Medulla oblongata (tissue), 1 donor: Measurements from ENCODE around the gene GNA12.
A peak's percentile ranks its signal among the peaks of the same experiment; 100 is the strongest.
"Not testable (repeated sequence)": the region's sequence is repeated elsewhere in the genome, so short reads cannot be mapped to it uniquely, and the experiment has no call there.

Experiments used
- DNase-seq: peaks from one replicate; pipeline ENCODE4 v3.0.0-alpha.2; 2015; ENCODE audit errors: extremely low spot score

GNA12 gene

GRCh38 chr7:2728316-2729030 is 115.6 kb downstream of the GNA12 start:
- DNase-seq, result no peak

GRCh38 chr7:2727206-2727605 is 116.9 kb downstream of the GNA12 start:
- not testable (repeated sequence) for DNase-seq

GRCh38 chr7:2726316-2727018 is 117.6 kb downstream of the GNA12 start:
- no peak for DNase-seq

- no peak for DNase-seq
Measured at GRCh38 chr7:2725178-2726105, 118.7 kb downstream of the GNA12 start.

- no peak for DNase-seq
Measured at GRCh38 chr7:2724453-2725177, 119.5 kb downstream of the GNA12 start.

GRCh38 chr7:2724036-2724435 is 120.1 kb downstream of the GNA12 start:
- DNase-seq, result not testable (repeated sequence)

- DNase-seq, result no peak
Measured at GRCh38 chr7:2723138-2723850, 120.8 kb downstream of the GNA12 start.

GRCh38 chr7:2722591-2722990 is 121.5 kb downstream of the GNA12 start:
- DNase-seq, result no peak

GRCh38 chr7:2721842-2722241 is 122.3 kb downstream of the GNA12 start:
- DNase-seq, result no peak

GRCh38 chr7:2720024-2720423 is 124.1 kb downstream of the GNA12 start:
- DNase-seq, result no peak

GRCh38 chr7:2719007-2719406 is 125.1 kb downstream of the GNA12 start:
- no peak for DNase-seq

GRCh38 chr7:2718296-2718965 is 125.7 kb downstream of the GNA12 start:
- DNase-seq, result no peak

GRCh38 chr7:2717293-2718261 is 126.5 kb downstream of the GNA12 start:
- DNase-seq, result no peak

GRCh38 chr7:2716906-2717292 is 127.2 kb downstream of the GNA12 start:
- DNase-seq, result no peak

- DNase-seq, result no peak
Measured at GRCh38 chr7:2716488-2716887, 127.6 kb downstream of the GNA12 start.

- DNase-seq, result peak; percentile 45
Measured at GRCh38 chr7:2715341-2716231, 128.5 kb downstream of the GNA12 start.

GRCh38 chr7:2714636-2715035 is 129.5 kb downstream of the GNA12 start:
- no peak for DNase-seq

- DNase-seq, result no peak
Measured at GRCh38 chr7:2713978-2714377, 130.1 kb downstream of the GNA12 start.
